A549 (cell line): Measurements from ENCODE around the gene SCN5A. TPM values are rescaled to one million over a fixed set of nuclear protein-coding genes. Genes with fewer than 3 reads are reported as not detected.
A peak's percentile ranks its signal among the peaks of the same experiment; 100 is the strongest.

ENCODE experiments used
- ATAC-seq, 2 experiments: fragments of 200-7000 bp in 1 of 2; fragments of >200 bp in 1 of 2; cut with Nextera tagmentation in 1 of 2; cut with Tn5 transposase in 1 of 2; 3 replicates each; pipeline versions ENCODE4 v1.8.0 to v1.9.1; 2018 to 2020; ENCODE audit warnings: mild to moderate bottlenecking in 1 of 2, moderate library complexity in 1 of 2
- CTCF ChIA-PET: fragments of 300-600 bp; sonication (Branson Sonifier 250); formaldehyde crosslinking; extraction: SDS; loops from one replicate; lab custom pipeline; 2021; ENCODE audit warnings: antibody characterized with exemption, inconsistent platforms; lab: Yijun Ruan, JAX
- POLR2A ChIA-PET: fragments of 350-600 bp; formaldehyde crosslinking; extraction: SDS; loops from one replicate; lab custom pipeline; 2021; ENCODE audit warnings: antibody characterized with exemption, inconsistent platforms; lab: Yijun Ruan, JAX
- DNase-seq, 2 experiments: peaks; one replicate each; pipeline versions ENCODE4 v3.0.0 to v3.0.0-alpha.2; 2011 to 2016; ENCODE audit warnings: low read depth in 1 of 2, low spot score in 1 of 2
- FAIRE-seq: peaks from 2 replicates; lab custom pipeline; 2011; peaks lifted over from hg19 to GRCh38; lab: Jason Lieb, UNC
- H3K27ac ChIP-seq, 2 experiments: fragments of >200 bp; sonication (Bioruptor Twin); formaldehyde crosslinking; 3 replicates each; pipeline ENCODE4 v1.5.1; 2016 to 2017
- H3K4me1 ChIP-seq: fragments of >200 bp; sonication (Bioruptor Twin); formaldehyde crosslinking; 3 replicates; pipeline ENCODE4 v1.6.1; 2016
- H3K4me2 ChIP-seq: fragments of >200 bp; sonication (Bioruptor Twin); formaldehyde crosslinking; 3 replicates; pipeline ENCODE4 v1.6.1; 2016
- H3K4me3 ChIP-seq: fragments of >200 bp; sonication (Bioruptor Twin); formaldehyde crosslinking; 3 replicates; pipeline ENCODE4 v1.5.1; 2016
- H3K9me3 ChIP-seq: fragments of >200 bp; sonication (Bioruptor Twin); formaldehyde crosslinking; 3 replicates; pipeline ENCODE4 v1.6.1; 2016
- ATOH8 ChIP-seq: fragments of 250-450 bp; sonication (Bioruptor Pico); IDR thresholded peaks from 2 replicates; pipeline ENCODE4 v1.5.0; 2020; ENCODE audit warnings: low read depth, mild to moderate bottlenecking, moderate library complexity
- CHD2 ChIP-seq: fragments of 150-350 bp; IDR thresholded peaks from 2 replicates; pipeline ENCODE4 v1.6.1; 2014; ENCODE audit warnings: low read length; ENCODE audit not compliant: partially characterized antibody
- CHD4 ChIP-seq: fragments of 200-600 bp; sonication (generic); IDR thresholded peaks from 2 replicates; pipeline ENCODE4 v1.6.1; 2016; ENCODE audit warnings: antibody characterized with exemption, mild to moderate bottlenecking, borderline replicate concordance
- CTCF ChIP-seq: fragments of >200 bp; sonication (Bioruptor Twin); formaldehyde crosslinking; IDR thresholded peaks from 3 replicates; pipeline ENCODE4 v1.5.1; 2016
- EP300 ChIP-seq, 2 experiments: fragments of >200 bp; sonication (Bioruptor Twin); formaldehyde crosslinking; IDR thresholded peaks; 2 replicates in 1 of 2; 3 replicates in 1 of 2; pipeline ENCODE4 v1.6.1; 2016 to 2017
- FOSB ChIP-seq: fragments of 250-450 bp; sonication (Bioruptor Pico); IDR thresholded peaks from 2 replicates; pipeline ENCODE4 v1.5.0; 2020; ENCODE audit warnings: mild to moderate bottlenecking, moderate library complexity
- HEYL ChIP-seq: fragments of 250-450 bp; sonication (Bioruptor Pico); IDR thresholded peaks from 2 replicates; pipeline ENCODE4 v1.8.0; 2021; ENCODE audit warnings: mild to moderate bottlenecking, moderate library complexity
- HMGXB4 ChIP-seq: fragments of 250-450 bp; sonication (Bioruptor Pico); IDR thresholded peaks from 2 replicates; pipeline ENCODE4 v1.5.0; 2021; ENCODE audit warnings: mild to moderate bottlenecking, moderate library complexity, borderline replicate concordance
- HOXA7 ChIP-seq: fragments of 250-450 bp; sonication (Bioruptor Pico); IDR thresholded peaks from 2 replicates; pipeline ENCODE4 v1.5.0; 2020; ENCODE audit warnings: mild to moderate bottlenecking, moderate library complexity
- JUNB ChIP-seq: fragments of >200 bp; sonication (Bioruptor Twin); formaldehyde crosslinking; IDR thresholded peaks from 2 replicates; pipeline ENCODE4 v1.6.1; 2016
- MAFK ChIP-seq: fragments of 450-650 bp; IDR thresholded peaks from 2 replicates; pipeline ENCODE4 v1.6.1; 2014; ENCODE audit not compliant: partially characterized antibody
- MAZ ChIP-seq: fragments of 150-350 bp; IDR thresholded peaks from 2 replicates; pipeline ENCODE4 v1.6.1; 2014; ENCODE audit warnings: antibody characterized with exemption, low read depth, low read length, borderline replicate concordance
- RAD21 ChIP-seq, 2 experiments: fragments of >200 bp in 1 of 2; sonication (Bioruptor Twin) in 1 of 2; formaldehyde crosslinking in 1 of 2; IDR thresholded peaks in 1 of 2; conservative IDR thresholded peaks in 1 of 2; 2 replicates in 1 of 2; 3 replicates in 1 of 2; pipeline ENCODE4 v1.6.1; 2012 to 2018; ENCODE audit warnings: inconsistent platforms in 1 of 2
- RARB ChIP-seq: fragments of 250-450 bp; sonication (Bioruptor Pico); IDR thresholded peaks from 2 replicates; pipeline ENCODE4 v1.8.0; 2021; ENCODE audit warnings: mild to moderate bottlenecking, moderate library complexity
- RCOR1 ChIP-seq: fragments of 150-350 bp; IDR thresholded peaks from 2 replicates; pipeline ENCODE4 v1.6.1; 2014; ENCODE audit warnings: antibody characterized with exemption, low read length, low read depth
- RFX5 ChIP-seq: fragments of 450-650 bp; IDR thresholded peaks from 2 replicates; pipeline ENCODE4 v1.7.1; 2014; ENCODE audit warnings: antibody characterized with exemption, mild to moderate bottlenecking, moderate library complexity
- RNF2 ChIP-seq: fragments of 200-600 bp; sonication (generic); IDR thresholded peaks from 2 replicates; pipeline ENCODE4 v1.6.1; 2016; ENCODE audit warnings: low read depth, mild to moderate bottlenecking, antibody characterized with exemption, moderate library complexity, borderline replicate concordance
- SREBF2 ChIP-seq: fragments of 450-650 bp; IDR thresholded peaks from 2 replicates; pipeline ENCODE4 v1.6.1; 2014; ENCODE audit warnings: mild to moderate bottlenecking, moderate library complexity
- TFCP2L1 ChIP-seq: fragments of 250-450 bp; sonication (Bioruptor Pico); IDR thresholded peaks from 2 replicates; pipeline ENCODE4 v1.5.0; 2021; ENCODE audit warnings: mild to moderate bottlenecking
- USF2 ChIP-seq: fragments of 450-650 bp; IDR thresholded peaks from 2 replicates; pipeline ENCODE4 v1.6.1; 2014; ENCODE audit warnings: antibody characterized with exemption
- ZFP36 ChIP-seq: fragments of 450-650 bp; IDR thresholded peaks from 2 replicates; pipeline ENCODE4 v1.6.1; 2014; ENCODE audit warnings: borderline replicate concordance; ENCODE audit not compliant: partially characterized antibody
- WGBS: methylation state at CpG from one replicate; pipeline ENCODE4 v1.1.6; 2017; ENCODE audit errors: missing lambda C conversion rate; 5-methylcytosine and 5-hydroxymethylcytosine counted together
- polyA plus RNA-seq, 4 experiments: library from polyadenylated mRNA; depleted of rRNA in 3 of 4; stranded (reverse); fragments of >200 nt; fragmentation: RNase III in 1 of 4; extraction: RNeasy Plus Mini Kit Qiagen cat#74134 plus additional on column Dnase treatment in 1 of 4; gene quantifications; 2 replicates in 3 of 4; 3 replicates in 1 of 4; pipeline ENCODE4 v1.2.3, GENCODE V29; 2011 to 2017
- TF ChIP-seq, protein P1 (sequence below): fragments of 150-350 bp; IDR thresholded peaks from 2 replicates; pipeline ENCODE4 v1.6.1; 2014; ENCODE audit warnings: low read depth, mild to moderate bottlenecking, low read length

SCN5A gene
- polyA plus RNA-seq, 2 of the 4 experiments (the other 2 are of a cell fraction), result 0.09 to 0.19 TPM

GRCh38 chr3:38528457-38528856 is 121.0 kb downstream of the SCN5A start:
- CTCF ChIA-PET, result interaction anchor here (1.0 to 1.9 kb wide), 4 partner anchors 12 to 315 kb away, joined by 3 to 4 read pairs (median 4); no protein-coding TSS in a partner anchor
- 100% methylated on average over 1 of the region's 1 CpG for WGBS
- TF ChIP-seq RNF2 (no peak), RAD21 (conservative IDR thresholded peaks at IDR 0.05 in 1 of 2, IDR thresholded peaks at IDR 0.05 in 1 of 2) (peak in 1 of 2 experiments; percentile 15; a peak in 1 of 5 replicates), RFX5 (no peak), ATOH8 (no peak), CTCF (0 out of 3 replicates have a peak, but pooled peaks have one; percentile 7), EP300 (IDR thresholded peaks at IDR 0.05) (no peak), RARB (CRISPR knock-in tag) (no peak), ZFP36 (no peak), HMGXB4 (CRISPR knock-in tag) (no peak), MAZ (no peak)
- TF ChIP-seq, all 56 proteins: peak for 2
- Histone ChIP-seq H3K4me1 (no peaks in the 10 kb centered on the region), H3K4me3 (no peak overlapping the region), H3K9me3 (no peaks in the 10 kb centered on the region), H3K27ac (no peak overlapping the region), H3K4me2 (no peak overlapping the region)
- peak in 1 of 2 experiments; percentile 72; a peak in 3 of 6 replicates for ATAC-seq
- peak in 1 of 2 experiments; percentile 44 for DNase-seq
- no peak for FAIRE-seq
- POLR2A ChIA-PET, result no interaction called here

DNA sequence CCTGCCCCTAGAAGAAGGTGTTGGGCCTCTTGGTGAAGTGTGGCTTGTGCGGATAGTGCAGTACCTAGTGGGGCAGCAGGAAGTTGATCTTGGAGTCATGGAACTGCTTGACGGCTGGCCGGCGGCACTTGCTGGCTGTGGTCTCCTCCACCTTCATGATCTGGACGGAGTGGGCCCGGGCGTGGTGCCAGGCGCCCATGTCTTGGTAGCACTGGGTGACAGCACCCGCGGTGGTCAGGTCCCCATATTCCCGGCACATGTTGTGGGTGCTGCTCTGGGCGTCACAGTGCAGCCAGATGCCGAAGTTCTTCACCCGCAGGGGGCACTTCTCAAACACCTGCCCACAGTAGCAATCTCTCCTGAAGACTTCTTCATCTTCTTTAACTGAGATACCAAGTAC is 122.7 kb downstream of the SCN5A start:
- Histone ChIP-seq H3K4me3 (no peak overlapping the region), H3K4me2 (no peak overlapping the region), H3K27ac (no peak overlapping the region), H3K9me3 (no peaks in the 10 kb centered on the region), H3K4me1 (no peaks in the 10 kb centered on the region)
- FAIRE-seq (no peak), DNase-seq (no peak), ATAC-seq (no peak)
- TF ChIP-seq HOXA7 (CRISPR knock-in tag), result no peak
- no peak for TF ChIP-seq MAFK
- no peak for TF ChIP-seq CHD4
- no peak for TF ChIP-seq ZFP36
- CTCF ChIA-PET, result interaction anchor here (1.8 to 8.5 kb wide), 2 partner anchors 126 to 473 kb away, joined by 5 to 76 read pairs; no protein-coding TSS in a partner anchor
- 97% methylated on average over 8 of the region's 14 CpGs for WGBS
- POLR2A ChIA-PET, result no interaction called here

- ChIA-PET CTCF (interaction anchor here (1.0 to 8.8 kb wide), 8 partner anchors 10 to 475 kb away, joined by 3 to 82 read pairs (median 8); partner anchors contain the start of gene EXOG), POLR2A (no interaction called here)
- FAIRE-seq (no peak), DNase-seq (no peak), ATAC-seq (no peak)
- no peak overlapping the region for H3K27ac ChIP-seq
- WGBS, result 94% methylated on average over 5 of the region's 5 CpGs
- no peak overlapping the region for H3K4me2 ChIP-seq
- H3K9me3 ChIP-seq, result no peaks in the 10 kb centered on the region
- no peak overlapping the region for H3K4me3 ChIP-seq
- TF ChIP-seq MAZ, result no peak
- TF ChIP-seq ATOH8, result no peak
- TF ChIP-seq RAD21 (conservative IDR thresholded peaks at IDR 0.05 in 1 of 2, IDR thresholded peaks at IDR 0.05 in 1 of 2), result no peak
- no peak for TF ChIP-seq FOSB
- TF ChIP-seq CHD2, result no peak
- no peak for TF ChIP-seq JUNB
- TF ChIP-seq, protein P1, sequence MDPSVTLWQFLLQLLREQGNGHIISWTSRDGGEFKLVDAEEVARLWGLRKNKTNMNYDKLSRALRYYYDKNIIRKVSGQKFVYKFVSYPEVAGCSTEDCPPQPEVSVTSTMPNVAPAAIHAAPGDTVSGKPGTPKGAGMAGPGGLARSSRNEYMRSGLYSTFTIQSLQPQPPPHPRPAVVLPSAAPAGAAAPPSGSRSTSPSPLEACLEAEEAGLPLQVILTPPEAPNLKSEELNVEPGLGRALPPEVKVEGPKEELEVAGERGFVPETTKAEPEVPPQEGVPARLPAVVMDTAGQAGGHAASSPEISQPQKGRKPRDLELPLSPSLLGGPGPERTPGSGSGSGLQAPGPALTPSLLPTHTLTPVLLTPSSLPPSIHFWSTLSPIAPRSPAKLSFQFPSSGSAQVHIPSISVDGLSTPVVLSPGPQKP, result no peak
- no peak for TF ChIP-seq SREBF2
- no peak for TF ChIP-seq USF2
- no peak for TF ChIP-seq HEYL (CRISPR knock-in tag)
- no peak for TF ChIP-seq RCOR1
- no peak for TF ChIP-seq TFCP2L1 (CRISPR knock-in tag)
- no peaks in the 10 kb centered on the region for H3K4me1 ChIP-seq
Observed at GRCh38 chr3:38524141-38524739, 125.2 kb downstream of the SCN5A start.
